HepG2 (cell line): ENCODE results near the gene ZSWIM9. TPM values are rescaled to one million over a fixed set of nuclear protein-coding genes. Genes with fewer than 3 reads are reported as not detected.
A peak's percentile ranks its signal among the peaks of the same experiment; 100 is the strongest.

Experiments
- ATAC-seq: fragments of 200-7000 bp; cut with Tn5 transposase; 3 replicates; pipeline ENCODE4 v1.9.1; 2020; ENCODE audit warnings: mild to moderate bottlenecking, moderate library complexity
- BruUV-seq: library from RNA; stranded (reverse); fragments of 400-500 nt; replicated peaks from 2 replicates; lab custom pipeline; 2021; lab: Mats Ljungman, UMichigan
- CTCF ChIA-PET: fragments of 300-600 bp; formaldehyde crosslinking; extraction: SDS; loops from one replicate; lab custom pipeline; 2021; ENCODE audit warnings: low total read pairs, inconsistent platforms, low intra/inter-chr PET ratio; lab: Yijun Ruan, JAX
- POLR2A ChIA-PET: fragments of 350-600 bp; sonication (Branson Sonifier 250); formaldehyde crosslinking; loops from one replicate; lab custom pipeline; 2020; ENCODE audit warnings: antibody characterized with exemption, inconsistent platforms; lab: Yijun Ruan, JAX
- DNase-seq: peaks from one replicate; pipeline ENCODE4 v3.0.0-alpha.2; 2015; ENCODE audit warnings: low spot score
- FAIRE-seq: peaks from 3 replicates; lab custom pipeline; 2011; peaks lifted over from hg19 to GRCh38; lab: Jason Lieb, UNC
- H2AFZ ChIP-seq: one replicate; pipeline ENCODE4 v1.6.1; 2011; ENCODE audit warnings: low read length, inconsistent platforms
- H3K27ac ChIP-seq: fragments of 300-600 bp; 3 replicates; pipeline ENCODE4 v1.8.0; 2011; ENCODE audit warnings: mixed run types, mild to moderate bottlenecking, mixed read lengths, low read length, inconsistent platforms; ENCODE audit not compliant: insufficient read depth; ENCODE audit errors: extremely low read length
- H3K27me3 ChIP-seq, 2 experiments: fragments of 200-600 bp in 1 of 2; 2 replicates in 1 of 2; 3 replicates in 1 of 2; pipeline versions ENCODE4 v1.6.0 to v1.8.0; 2011; ENCODE audit warnings: low read length in 2 of 2, mild to moderate bottlenecking in 2 of 2, moderate library complexity in 2 of 2, inconsistent platforms in 1 of 2; ENCODE audit not compliant: insufficient read depth in 2 of 2, control insufficient read depth in 1 of 2
- H3K36me3 ChIP-seq, 2 experiments: fragments of 200-600 bp in 1 of 2; replicated peaks in 1 of 2; 2 replicates in 1 of 2; 3 replicates in 1 of 2; pipeline versions ENCODE4 v1.5.1 to v1.8.0; 2011; ENCODE audit warnings: low read length in 2 of 2, inconsistent platforms in 1 of 2; ENCODE audit not compliant: insufficient read depth in 2 of 2, control insufficient read depth in 1 of 2
- H3K4me1 ChIP-seq: 2 replicates; pipeline ENCODE4 v1.5.1; 2012; ENCODE audit warnings: low read length, inconsistent platforms; ENCODE audit not compliant: insufficient read depth
- H3K4me2 ChIP-seq: 2 replicates; pipeline ENCODE4 v1.6.0; 2011; ENCODE audit warnings: low read depth, low read length, inconsistent platforms
- H3K4me3 ChIP-seq, 3 experiments: fragments of 200-600 bp in 1 of 3; sonication (generic), shearing (Covaris generic) in 1 of 3; replicated peaks in 1 of 3; 2 replicates each; pipeline ENCODE4 v1.5.1; 2011 to 2016; ENCODE audit warnings: low read length in 3 of 3, inconsistent platforms in 2 of 3, low read depth in 2 of 3, mild to moderate bottlenecking in 2 of 3, control low read depth in 1 of 3, mixed read lengths in 1 of 3; ENCODE audit not compliant: insufficient read depth in 1 of 3
- H3K79me2 ChIP-seq: one replicate; pipeline ENCODE4 v1.6.1; 2011; ENCODE audit warnings: low read length, inconsistent platforms; ENCODE audit not compliant: insufficient read depth
- H3K9ac ChIP-seq: 2 replicates; pipeline ENCODE4 v1.6.0; 2011; ENCODE audit warnings: mild to moderate bottlenecking, low read depth, low read length, inconsistent platforms; ENCODE audit not compliant: insufficient read depth
- H3K9me3 ChIP-seq: 2 replicates; pipeline ENCODE4 v1.5.1; 2012; ENCODE audit warnings: mild to moderate bottlenecking, low read length
- H4K20me1 ChIP-seq: 2 replicates; pipeline ENCODE4 v1.6.0; 2011; ENCODE audit warnings: inconsistent platforms, mild to moderate bottlenecking, low read length, moderate library complexity; ENCODE audit not compliant: insufficient read depth
- FOXC1 ChIP-seq: sonication (generic); formaldehyde crosslinking; IDR thresholded peaks from 2 replicates; pipeline ENCODE4 v1.8.0; 2022; ENCODE audit warnings: mild to moderate bottlenecking, missing genetic modification reagents, borderline replicate concordance
- HNF4G ChIP-seq, 2 experiments: sonication (generic) in 1 of 2; formaldehyde crosslinking in 1 of 2; IDR thresholded peaks; 2 replicates each; pipeline versions ENCODE4 v1.4.0 to v1.6.1; 2011 to 2020; ENCODE audit warnings: borderline replicate concordance in 2 of 2, low read depth in 2 of 2, mild to moderate bottlenecking in 2 of 2, low read length in 1 of 2, missing genetic modification reagents in 1 of 2, moderate library complexity in 1 of 2
- KDM1A ChIP-seq: IDR thresholded peaks from 2 replicates; pipeline ENCODE4 v1.6.1; 2016; ENCODE audit warnings: missing compliant biosample characterization
- MED1 ChIP-seq: sonication (generic); formaldehyde crosslinking; IDR thresholded peaks from 2 replicates; pipeline ENCODE4 v1.4.0; 2020; ENCODE audit warnings: missing genetic modification reagents
- NR2F6 ChIP-seq, 2 experiments: IDR thresholded peaks; 2 replicates each; pipeline ENCODE4 v1.6.1; 2016; ENCODE audit warnings: antibody characterized with exemption in 1 of 2, mild to moderate bottlenecking in 1 of 2
- SP1 ChIP-seq, 2 experiments: fragments of 450-650 bp in 1 of 2; sonication (generic) in 1 of 2; formaldehyde crosslinking in 1 of 2; IDR thresholded peaks; 2 replicates each; pipeline versions ENCODE4 v1.4.0 to v1.6.1; 2016 to 2020; ENCODE audit warnings: missing genetic modification reagents in 1 of 2
- TFDP1 ChIP-seq: IDR thresholded peaks from 2 replicates; pipeline ENCODE4 v1.6.1; 2016; ENCODE audit warnings: missing compliant biosample characterization, missing genetic modification reagents, borderline replicate concordance
- ZBTB8A ChIP-seq: sonication (generic); formaldehyde crosslinking; IDR thresholded peaks from 2 replicates; pipeline ENCODE4 v1.4.0; 2020; ENCODE audit warnings: mild to moderate bottlenecking, low read depth, missing genetic modification reagents, borderline replicate concordance
- ZC3H13 ChIP-seq: sonication (generic); formaldehyde crosslinking; IDR thresholded peaks from 2 replicates; pipeline ENCODE4 v1.8.1; 2023; ENCODE audit warnings: mild to moderate bottlenecking, missing genetic modification reagents, moderate library complexity
- ZNF556 ChIP-seq: sonication (generic); formaldehyde crosslinking; IDR thresholded peaks from 2 replicates; pipeline ENCODE4 v1.4.0; 2020; ENCODE audit warnings: mild to moderate bottlenecking, missing genetic modification reagents, borderline replicate concordance
- ZNF557 ChIP-seq: sonication (generic); formaldehyde crosslinking; IDR thresholded peaks from 2 replicates; pipeline ENCODE4 v1.4.0; 2020; ENCODE audit warnings: missing genetic modification reagents
- ZNF614 ChIP-seq: IDR thresholded peaks from 2 replicates; pipeline ENCODE4 v1.6.1; 2018; ENCODE audit warnings: missing biosample characterization, missing genetic modification reagents, inconsistent platforms, borderline replicate concordance
- ZNF629 ChIP-seq: sonication (generic); formaldehyde crosslinking; conservative IDR thresholded peaks from 2 replicates; pipeline ENCODE4 v1.5.0; 2020; ENCODE audit warnings: missing genetic modification reagents
- ZNF670 ChIP-seq: sonication (generic); formaldehyde crosslinking; IDR thresholded peaks from 2 replicates; pipeline ENCODE4 v1.8.0; 2022; ENCODE audit warnings: mild to moderate bottlenecking, missing genetic modification reagents, borderline replicate concordance
- WGBS: methylation state at CpG from one replicate; pipeline ENCODE4 v1.1.6; 2017; ENCODE audit warnings: low lambda C conversion rate; 5-methylcytosine and 5-hydroxymethylcytosine counted together
- in situ Hi-C: cut with HindIII; loops from 2 replicates; pipeline ENCODE4 v1.10.0; 2017; ENCODE audit warnings: low pct_unique_long_range_greater_than_20kb; ENCODE audit not compliant: extremely low pct_ligation_motif_present
- intact Hi-C: fragments of 100-400 bp; cut with micrococcal nuclease; formaldehyde crosslinking; loops from one replicate; pipeline ENCODE4 v1.10.0; 2022; ENCODE audit not compliant: unreplicated experiment
- polyA plus RNA-seq, 8 experiments: library from polyadenylated mRNA; depleted of rRNA in 3 of 8; stranded (reverse) in 7 of 8; unstranded in 1 of 8; fragments of >200 nt; fragmentation: Illumina TruSeq in 4 of 8; extraction: Trizol in 4 of 8; gene quantifications; 2 replicates each; pipeline versions ENCODE4 v1.2.1 to v1.2.3, GENCODE V29; 2011 to 2016; ENCODE audit warnings: low read depth in 4 of 8, missing spikeins in 1 of 8, mixed read lengths in 1 of 8; ENCODE audit not compliant: insufficient read depth in 1 of 8
- total RNA-seq, 5 experiments: library from RNA; depleted of rRNA; stranded (reverse); fragments of >200 nt; fragmentation: Illumina TruSeq; extraction: Trizol; gene quantifications; 2 replicates each; pipeline ENCODE4 v1.2.3, GENCODE V29; 2016; ENCODE audit warnings: low read depth in 1 of 5

ZSWIM9 gene
- total and polyA plus RNA-seq, 2 of the 13 experiments (the other 11 are each of a cell fraction or from before 2014, with no cell fraction given), result 0.18 to 1.1 TPM

- WGBS, result 96% methylated on average over 3 of the region's 3 CpGs
- ATAC-seq, result no peak
- Histone ChIP-seq H3K9me3 (peaks cover 2% of the 10 kb centered on the region), H2AFZ (no peak overlapping the region), H3K27me3 (no peaks in the 10 kb centered on the region; a peak in 1 of 5 replicates), H4K20me1 (no peaks in the 10 kb centered on the region), H3K36me3 (peaks cover 2 to 8% of the 10 kb centered on the region in 2 experiments; a peak in 4 of 5 replicates), H3K4me2 (no peak overlapping the region), H3K79me2 (peaks cover 2% of the 10 kb centered on the region), H3K4me1 (peaks cover 7% of the 10 kb centered on the region), H3K27ac (no peak overlapping the region), H3K9ac (no peak overlapping the region), H3K4me3 (no peak overlapping the region)
- TF ChIP-seq SP1 (IDR thresholded peaks at IDR 0.05), result no peak
- no peak for TF ChIP-seq SP1 (CRISPR knock-in tag; IDR thresholded peaks at IDR 0.05)
- peak; percentile 68 for TF ChIP-seq ZNF629 (CRISPR knock-in tag)
- in situ Hi-C loops (no loop called here), intact Hi-C loops (no loop called here)
- no TSS peak for BruUV-seq
- FAIRE-seq, result no peak
- CTCF ChIA-PET, result no interaction called here
- POLR2A ChIA-PET, result no interaction called here
- no peak for DNase-seq
These were observed 5.7 kb downstream of the ZSWIM9 start for GRCh38 chr19:48176226-48176625.

- BruUV-seq, result no TSS peak
- no peaks in the 10 kb centered on the region for H3K27me3 ChIP-seq
- H3K36me3 ChIP-seq, result no peaks in the 10 kb centered on the region
- no peak overlapping the region for H3K4me3 ChIP-seq
- DNase-seq, result no peak
- H3K9ac ChIP-seq, result no peak overlapping the region
- 95% methylated on average over 5 of the region's 5 CpGs for WGBS
- intact Hi-C loops, result no loop called here
- no peaks in the 10 kb centered on the region for H3K4me1 ChIP-seq
- H3K4me2 ChIP-seq, result no peak overlapping the region
- no peak overlapping the region for H3K27ac ChIP-seq
- peaks cover 9% of the 10 kb centered on the region for H3K9me3 ChIP-seq
- no peak for FAIRE-seq
- H2AFZ ChIP-seq, result no peak overlapping the region
- no peaks in the 10 kb centered on the region for H4K20me1 ChIP-seq
- in situ Hi-C loops, result no loop called here
- H3K79me2 ChIP-seq, result no peaks in the 10 kb centered on the region
- ChIA-PET POLR2A (no interaction called here), CTCF (no interaction called here)
- no peak for ATAC-seq
- TF ChIP-seq TFDP1 (CRISPR knock-in tag) (no peak), ZNF556 (CRISPR knock-in tag) (no peak), MED1 (no peak), FOXC1 (CRISPR knock-in tag) (no peak), NR2F6 (IDR thresholded peaks at IDR 0.05) (no peak), NR2F6 (CRISPR knock-in tag; IDR thresholded peaks at IDR 0.05) (no peak), ZNF557 (CRISPR knock-in tag) (no peak), ZC3H13 (no peak), KDM1A (CRISPR knock-in tag) (no peak), ZNF614 (CRISPR knock-in tag) (no peak), ZBTB8A (no peak), HNF4G (IDR thresholded peaks at IDR 0.05; ENCODE audit: borderline replicate concordance, low read depth, low read length) (no peak), HNF4G (CRISPR knock-in tag; IDR thresholded peaks at IDR 0.05; ENCODE audit: borderline replicate concordance, low read depth) (no peak), ZNF670 (CRISPR knock-in tag) (no peak)
These were observed 11.0 kb downstream of the ZSWIM9 start for GRCh38 chr19:48181505-48181904.
